ENCODE results near the gene DTD2. TPM values are rescaled to one million over a fixed set of nuclear protein-coding genes. Genes with fewer than 3 reads are reported as not detected.

Gene DTD2
- total and polyA plus RNA-seq, 9 of the 15 experiments (the other 6 are each of a cell fraction or from before 2014, with no cell fraction given): 3.8 to 24.1 (median 15.2) TPM

DNA sequence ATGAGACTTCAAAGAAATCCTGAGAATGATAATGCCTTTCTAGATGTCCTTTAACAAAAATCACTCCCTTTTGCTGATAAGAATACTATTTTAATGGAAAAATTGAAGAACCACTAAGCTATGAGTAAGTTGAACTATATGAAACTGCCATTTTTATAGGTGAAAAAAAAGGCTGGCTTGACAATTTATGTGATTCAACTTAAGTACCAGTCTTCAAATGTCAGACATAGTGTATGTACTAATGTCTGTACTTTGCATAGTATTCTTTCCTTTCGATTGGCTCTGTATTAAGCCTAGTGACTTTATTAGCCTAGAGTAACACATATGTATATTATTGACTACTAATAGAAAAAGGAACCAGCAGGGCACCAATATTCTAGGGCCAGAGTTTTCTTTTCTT is 48.9 kb downstream of the DTD2 start:
- Histone ChIP-seq H3K79me2 (ENCODE audit: control insufficient read depth, insufficient read depth, low read length) (peaks cover 23% of the 10 kb centered on the region), H3K9ac (ENCODE audit: insufficient read depth in 1 of 2, low read depth in 2 of 2, low read length in 2 of 2) (no peak overlapping the region), H3K9me3 (replicated peaks; ENCODE audit: control insufficient read depth, insufficient read depth, low read depth, low read length) (no peaks in the 10 kb centered on the region), H3K36me3 (ENCODE audit: control insufficient read depth, insufficient read depth, low read length) (no peaks in the 10 kb centered on the region), H4K20me1 (replicated peaks; ENCODE audit: control insufficient read depth, insufficient read depth, low read length) (no peaks in the 10 kb centered on the region; the same call in 1 of the 2 replicates), H3K4me3 (no peak overlapping the region), H3K4me1 (replicated peaks in 1 of 2; ENCODE audit: control insufficient read depth in 2 of 2, insufficient read depth in 2 of 2, low read length in 2 of 2) (peaks cover 0 to 3% of the 10 kb centered on the region in 2 experiments; a peak in 3 of 5 replicates), H3K4me2 (ENCODE audit: insufficient read depth, low read length) (no peak overlapping the region), H3K27me3 (ENCODE audit: control insufficient read depth in 2 of 2, insufficient read depth in 2 of 2, low read length in 2 of 2) (no peaks in the 10 kb centered on the region), H3K9me1 (ENCODE audit: control insufficient read depth, insufficient read depth, low read length) (no peaks in the 10 kb centered on the region), H3K27ac (ENCODE audit: extremely low read depth, low read depth, low read length) (no peak overlapping the region), H2AFZ (ENCODE audit: low read depth, low read length) (no peak overlapping the region)
- DNase-seq (ENCODE audit: extremely low read depth in 1 of 4, low spot score in 3 of 4): no peak
- TF ChIP-seq MCM2 (IDR thresholded peaks at IDR 0.05; ENCODE audit: low read depth) (no peak), FUS (optimal IDR thresholded peaks at IDR 0.05; ENCODE audit: low read depth, low read length) (no peak), SMARCB1 (IDR thresholded peaks at IDR 0.05; ENCODE audit: insufficient read length, low read depth) (no peak), CBX5 (IDR thresholded peaks at IDR 0.05; ENCODE audit: borderline replicate concordance, low read depth) (no peak), ZNF764 (CRISPR knock-in tag; IDR thresholded peaks at IDR 0.05; ENCODE audit: low read depth) (no peak)
- POLR2A ChIA-PET: no interaction called here
- no peak for FAIRE-seq
- BruUV-seq (replicated peaks): no TSS peak
- intact Hi-C loops (cut with micrococcal nuclease): no loop called here
- 92% methylated on average over 1 of the region's 1 CpG for WGBS (ENCODE audit: insufficient coverage, low coverage, missing lambda C conversion rate)
- ATAC-seq: no peak
- CTCF ChIA-PET (ENCODE audit: low intra/inter-chr PET ratio): interaction anchor here (0.5 kb wide), 1 partner anchor 447 kb away, joined by 3 read pairs; no protein-coding TSS in a partner anchor
- in situ Hi-C loops (cut with MboI): no loop called here

DNA sequence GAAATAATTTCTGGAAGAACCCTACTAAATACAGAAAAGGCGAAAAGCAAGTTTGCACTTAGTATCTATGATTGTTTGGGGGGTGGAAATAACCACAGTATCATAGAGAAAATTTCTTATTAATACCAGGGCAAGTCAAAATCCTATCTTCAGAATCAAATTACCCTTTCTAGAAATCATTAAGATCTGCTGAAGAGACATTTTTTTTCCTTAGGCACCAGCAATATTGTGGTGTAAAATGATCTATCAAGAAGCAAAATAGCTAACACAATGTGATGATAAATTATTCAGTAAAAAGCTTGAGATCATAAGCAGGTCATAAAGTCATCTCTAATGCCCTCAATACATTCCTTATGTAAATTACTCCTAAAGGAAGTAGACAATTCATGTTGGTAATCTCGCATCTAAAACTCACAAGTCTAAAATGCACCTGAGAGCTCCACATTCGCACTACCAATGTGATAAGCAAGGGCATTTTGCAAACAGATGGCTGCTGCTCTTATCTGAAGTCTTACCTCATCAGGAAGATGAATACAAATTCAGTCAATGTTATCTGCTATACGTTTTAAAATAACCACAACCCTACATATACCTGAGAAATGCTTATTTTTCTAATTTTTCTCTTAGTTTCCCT is 51.6 kb downstream of the DTD2 start:
- H3K27me3 ChIP-seq (ENCODE audit: control insufficient read depth in 2 of 2, insufficient read depth in 2 of 2, low read length in 2 of 2): no peaks in the 10 kb centered on the region
- H3K4me3 ChIP-seq: no peak overlapping the region
- peaks cover 15% of the 10 kb centered on the region; the same call in 2 of the 3 replicates for H3K36me3 ChIP-seq (ENCODE audit: control insufficient read depth, insufficient read depth, low read length)
- DNase-seq (ENCODE audit: extremely low read depth in 1 of 4, low spot score in 3 of 4): peak in 1 of 4 experiments; percentile 17
- no peak overlapping the region for H3K4me2 ChIP-seq (ENCODE audit: insufficient read depth, low read length)
- no peaks in the 10 kb centered on the region for H3K9me3 ChIP-seq (replicated peaks; ENCODE audit: control insufficient read depth, insufficient read depth, low read depth, low read length)
- WGBS (ENCODE audit: insufficient coverage, low coverage, missing lambda C conversion rate): 32% methylated on average over 4 of the region's 4 CpGs
- CTCF ChIA-PET (ENCODE audit: low intra/inter-chr PET ratio): no interaction called here
- peaks cover 0 to 3% of the 10 kb centered on the region in 2 experiments; a peak in 3 of 5 replicates for H3K4me1 ChIP-seq (replicated peaks in 1 of 2; ENCODE audit: control insufficient read depth in 2 of 2, insufficient read depth in 2 of 2, low read length in 2 of 2)
- no TSS peak for BruUV-seq (replicated peaks)
- ATAC-seq: no peak
- no peak overlapping the region for H3K9ac ChIP-seq (ENCODE audit: insufficient read depth in 1 of 2, low read depth in 2 of 2, low read length in 2 of 2)
- no peak for FAIRE-seq
- intact Hi-C loops (cut with micrococcal nuclease) (no loop called here), in situ Hi-C loops (cut with MboI) (no loop called here)
- H2AFZ ChIP-seq (ENCODE audit: low read depth, low read length): no peak overlapping the region
- no peaks in the 10 kb centered on the region for H3K9me1 ChIP-seq (ENCODE audit: control insufficient read depth, insufficient read depth, low read length)
- no peak overlapping the region for H3K27ac ChIP-seq (ENCODE audit: extremely low read depth, low read depth, low read length)
- H3K79me2 ChIP-seq (ENCODE audit: control insufficient read depth, insufficient read depth, low read length): peaks cover 17% of the 10 kb centered on the region
- H4K20me1 ChIP-seq (replicated peaks; ENCODE audit: control insufficient read depth, insufficient read depth, low read length): no peaks in the 10 kb centered on the region; the same call in 1 of the 2 replicates
- POLR2A ChIA-PET: interaction anchor here (2.1 to 2.3 kb wide), 2 partner anchors 10 to 14 kb away, joined by 8 to 10 read pairs; partner anchors contain the start of gene HEATR5A
- TF ChIP-seq ELF2 (CRISPR knock-in tag; IDR thresholded peaks at IDR 0.05): no peak
- peak; percentile 47; the same call in 1 of the 2 replicates for TF ChIP-seq TAL1 (IDR thresholded peaks at IDR 0.05)
- TF ChIP-seq TEAD4 (IDR thresholded peaks at IDR 0.05; ENCODE audit: low read length): peak; percentile 49; the same call in 1 of the 2 replicates
- no peak for TF ChIP-seq TEAD4 (CRISPR knock-in tag; IDR thresholded peaks at IDR 0.05; ENCODE audit: borderline replicate concordance)
- no peak for TF ChIP-seq KHSRP (IDR thresholded peaks at IDR 0.05)
- no peak for TF ChIP-seq RBM14 (IDR thresholded peaks at IDR 0.05; ENCODE audit: borderline replicate concordance, insufficient read depth, low read depth, low read length)
- TF ChIP-seq GATAD2B (IDR thresholded peaks at IDR 0.05; ENCODE audit: borderline replicate concordance): no peak
- TF ChIP-seq MAFG (tag; conservative IDR thresholded peaks at IDR 0.05): 0 out of 2 replicates have a peak, but pooled peaks have one; percentile 8
- TF ChIP-seq SRSF3 (IDR thresholded peaks at IDR 0.05; ENCODE audit: insufficient read depth, low read length): no peak
- TF ChIP-seq, protein P1, sequence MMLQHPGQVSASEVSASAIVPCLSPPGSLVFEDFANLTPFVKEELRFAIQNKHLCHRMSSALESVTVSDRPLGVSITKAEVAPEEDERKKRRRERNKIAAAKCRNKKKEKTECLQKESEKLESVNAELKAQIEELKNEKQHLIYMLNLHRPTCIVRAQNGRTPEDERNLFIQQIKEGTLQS (IDR thresholded peaks at IDR 0.05): peak; percentile 19; the same call in 1 of the 2 replicates
- TF ChIP-seq, protein P1 (CRISPR knock-in tag; conservative IDR thresholded peaks at IDR 0.05): no peak
- peak; percentile 44; the same call in 1 of the 2 replicates for TF ChIP-seq ARID1B (IDR thresholded peaks at IDR 0.05)
